ENCODE measurements around the gene IRF2BP2.

GRCh38 chr1:234649432-234650081 lies 39.6 kb upstream of the IRF2BP2 start:
- TF ChIP-seq, protein P1, sequence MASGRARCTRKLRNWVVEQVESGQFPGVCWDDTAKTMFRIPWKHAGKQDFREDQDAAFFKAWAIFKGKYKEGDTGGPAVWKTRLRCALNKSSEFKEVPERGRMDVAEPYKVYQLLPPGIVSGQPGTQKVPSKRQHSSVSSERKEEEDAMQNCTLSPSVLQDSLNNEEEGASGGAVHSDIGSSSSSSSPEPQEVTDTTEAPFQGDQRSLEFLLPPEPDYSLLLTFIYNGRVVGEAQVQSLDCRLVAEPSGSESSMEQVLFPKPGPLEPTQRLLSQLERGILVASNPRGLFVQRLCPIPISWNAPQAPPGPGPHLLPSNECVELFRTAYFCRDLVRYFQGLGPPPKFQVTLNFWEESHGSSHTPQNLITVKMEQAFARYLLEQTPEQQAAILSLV (CRISPR knock-in tag; IDR thresholded peaks at IDR 0.05; ENCODE audit: borderline replicate concordance) = no peak
- TF ChIP-seq ZNF782 (CRISPR knock-in tag; IDR thresholded peaks at IDR 0.05; ENCODE audit: borderline replicate concordance) (no peak), GABPA (IDR thresholded peaks at IDR 0.05; ENCODE audit: low read depth, low read length) (no peak), GABPA (CRISPR knock-in tag; IDR thresholded peaks at IDR 0.05; ENCODE audit: low read depth) (no peak), ZNF550 (CRISPR knock-in tag; IDR thresholded peaks at IDR 0.05; ENCODE audit: borderline replicate concordance) (no peak), ZNF589 (CRISPR knock-in tag; conservative IDR thresholded peaks at IDR 0.05) (no peak), JUNB (CRISPR knock-in tag; IDR thresholded peaks at IDR 0.05; ENCODE audit: borderline replicate concordance) (no peak), ZFP37 (CRISPR knock-in tag; IDR thresholded peaks at IDR 0.05; ENCODE audit: borderline replicate concordance) (no peak), PPARG (CRISPR knock-in tag; conservative IDR thresholded peaks at IDR 0.05) (no peak)
- TF ChIP-seq, protein P2, sequence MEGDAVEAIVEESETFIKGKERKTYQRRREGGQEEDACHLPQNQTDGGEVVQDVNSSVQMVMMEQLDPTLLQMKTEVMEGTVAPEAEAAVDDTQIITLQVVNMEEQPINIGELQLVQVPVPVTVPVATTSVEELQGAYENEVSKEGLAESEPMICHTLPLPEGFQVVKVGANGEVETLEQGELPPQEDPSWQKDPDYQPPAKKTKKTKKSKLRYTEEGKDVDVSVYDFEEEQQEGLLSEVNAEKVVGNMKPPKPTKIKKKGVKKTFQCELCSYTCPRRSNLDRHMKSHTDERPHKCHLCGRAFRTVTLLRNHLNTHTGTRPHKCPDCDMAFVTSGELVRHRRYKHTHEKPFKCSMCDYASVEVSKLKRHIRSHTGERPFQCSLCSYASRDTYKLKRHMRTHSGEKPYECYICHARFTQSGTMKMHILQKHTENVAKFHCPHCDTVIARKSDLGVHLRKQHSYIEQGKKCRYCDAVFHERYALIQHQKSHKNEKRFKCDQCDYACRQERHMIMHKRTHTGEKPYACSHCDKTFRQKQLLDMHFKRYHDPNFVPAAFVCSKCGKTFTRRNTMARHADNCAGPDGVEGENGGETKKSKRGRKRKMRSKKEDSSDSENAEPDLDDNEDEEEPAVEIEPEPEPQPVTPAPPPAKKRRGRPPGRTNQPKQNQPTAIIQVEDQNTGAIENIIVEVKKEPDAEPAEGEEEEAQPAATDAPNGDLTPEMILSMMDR (CRISPR knock-in tag; IDR thresholded peaks at IDR 0.05) = no peak

All from HepG2 (cell line).